Frontal cortex (tissue), 4 donors: ENCODE results near the gene DAZAP1. TPM values are rescaled to one million over a fixed set of nuclear protein-coding genes. Genes with fewer than 3 reads are reported as not detected.
A peak's percentile ranks its signal among the peaks of the same experiment; 100 is the strongest.
"Not testable (repeated sequence)": the region's sequence is repeated elsewhere in the genome, so short reads cannot be mapped to it uniquely, and the experiment has no call there.

Experiments
- DNase-seq, 2 donors: peaks; one replicate each; pipeline ENCODE4 v3.0.0; 2012; ENCODE audit warnings: low spot score in 2 of 2
- FAIRE-seq: peaks from 2 replicates; lab custom pipeline; 2012; peaks lifted over from hg19 to GRCh38; lab: Jason Lieb, UNC
- total RNA-seq: library from RNA; depleted of rRNA; stranded (reverse); fragments of >200 nt; gene quantifications from one replicate; pipeline ENCODE4 v1.2.3, GENCODE V29; 2014
- donor health status: control.
- donor health status: control.
- donor health status: control.

The DAZAP1 gene
- total RNA-seq, 1 donor from 2014 or later: 43.6 TPM

DNA sequence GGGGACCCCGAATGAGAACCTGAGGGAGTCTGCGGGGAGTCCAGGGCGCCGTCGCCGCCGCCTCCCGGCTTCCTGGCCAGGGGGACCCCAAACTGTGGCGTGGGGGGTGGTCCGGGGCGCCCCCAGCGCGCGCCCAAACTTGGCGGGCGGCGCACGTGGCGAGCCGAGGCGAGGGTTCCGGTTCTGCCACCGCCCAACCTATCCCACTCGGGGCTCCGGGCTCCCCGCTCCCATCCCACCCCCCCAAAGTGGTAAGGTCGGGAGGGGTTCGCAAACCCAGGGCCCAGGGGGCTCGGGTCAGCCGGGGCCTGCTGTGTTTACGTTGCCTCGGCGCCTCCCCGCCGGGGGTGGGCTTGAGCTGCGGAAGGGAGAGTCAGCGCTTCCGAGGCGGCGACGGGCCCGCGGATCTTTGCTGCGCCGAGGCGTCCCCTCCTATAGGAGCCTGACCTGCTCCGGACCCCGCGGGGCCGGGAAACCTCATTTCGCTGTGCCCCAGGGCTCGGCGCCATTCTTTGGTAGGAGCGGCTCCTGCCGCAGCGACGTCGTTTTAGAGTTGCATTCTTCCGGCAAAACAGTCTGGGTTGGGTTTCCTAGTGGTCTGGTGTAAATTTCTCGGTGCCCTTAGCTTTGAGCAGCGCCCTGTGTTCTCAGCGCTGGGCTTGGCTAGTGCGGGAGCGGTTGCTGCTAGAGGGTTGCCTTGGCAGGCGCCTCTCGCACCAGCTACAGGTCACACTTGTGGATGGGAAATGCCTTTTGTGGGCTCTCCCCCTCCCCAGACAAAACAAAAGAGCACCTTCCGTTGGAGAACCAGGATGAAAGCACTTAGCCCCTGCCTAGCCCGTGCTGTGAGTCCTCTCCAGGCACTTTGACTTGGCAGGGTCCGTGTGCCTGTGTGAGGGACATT lies 1.2 kb downstream of the DAZAP1 start:
- no peak for DNase-seq
- no peak for FAIRE-seq

DNA sequence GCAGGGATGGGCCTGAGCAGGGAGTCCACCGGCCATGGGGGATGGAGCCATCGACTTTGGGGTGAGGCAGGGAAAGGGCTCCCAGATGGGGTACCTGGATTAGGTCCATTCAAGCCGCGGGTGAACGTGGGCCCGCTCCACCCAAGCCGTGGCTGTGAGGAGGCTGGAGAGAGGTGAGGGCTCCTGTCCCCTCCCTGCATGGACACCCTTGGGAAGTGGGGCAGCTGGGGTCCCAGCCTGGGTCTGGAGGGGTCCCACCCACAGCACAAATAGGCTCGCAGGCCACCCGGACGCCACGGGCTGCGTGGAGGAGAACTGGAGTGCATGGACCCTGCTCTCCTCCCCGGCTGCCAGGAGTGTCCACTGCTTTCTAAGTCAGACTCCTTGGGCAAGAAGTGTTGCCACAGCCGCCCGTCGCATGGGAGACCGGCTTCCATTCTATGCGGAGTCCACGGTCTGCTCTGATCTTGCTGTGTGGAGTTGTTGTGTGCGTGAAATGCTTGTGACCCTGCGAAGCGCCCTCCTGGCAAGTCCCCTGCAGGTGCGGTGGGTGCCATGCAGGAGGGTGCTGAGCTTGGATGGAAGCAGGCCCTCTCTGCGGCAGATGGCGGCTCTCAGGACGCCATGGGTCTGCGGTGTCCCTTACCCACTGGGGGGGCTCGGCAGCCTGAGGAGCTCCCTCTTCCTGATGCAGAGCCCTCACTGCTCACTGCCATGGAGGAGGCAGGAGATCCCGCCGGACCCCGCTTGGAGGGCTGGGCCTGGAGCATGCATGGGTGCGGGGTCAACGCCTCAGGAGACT lies 2.0 kb downstream of the DAZAP1 start:
- FAIRE-seq: no peak
- DNase-seq: no peak

DNA sequence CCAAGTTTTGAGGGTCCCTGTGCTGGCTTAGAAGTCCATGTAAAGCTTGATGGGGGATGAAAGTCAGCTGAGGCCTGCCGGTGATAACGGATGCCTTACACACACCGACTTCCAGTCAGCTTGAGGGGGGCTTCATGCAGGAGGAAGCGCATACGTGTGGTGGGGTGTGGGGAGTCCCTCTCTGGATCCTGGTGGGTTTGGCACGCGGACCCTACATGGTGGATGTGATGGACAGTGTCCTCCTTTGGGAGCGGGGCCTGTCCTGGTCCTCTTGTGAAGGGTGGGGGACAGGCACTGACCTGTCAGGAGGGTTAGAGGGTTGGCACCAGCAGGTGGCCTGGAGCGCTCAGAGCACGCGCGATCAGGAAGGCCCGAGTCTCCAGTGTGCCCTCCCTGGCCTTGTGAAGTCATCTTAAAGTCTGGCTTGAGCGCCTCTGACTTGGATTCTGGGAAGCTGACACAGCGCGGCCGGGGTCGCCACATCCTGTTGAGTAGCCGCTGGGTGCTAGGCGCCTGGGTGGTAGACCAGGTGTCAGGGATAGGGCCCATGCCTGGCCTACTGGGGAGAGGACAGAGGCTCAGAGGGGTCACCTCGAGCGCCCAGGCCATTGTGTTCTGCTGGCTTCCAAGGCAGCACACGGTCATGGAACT lies 2.9 kb downstream of the DAZAP1 start:
- no peak for DNase-seq
- FAIRE-seq: no peak

DNA sequence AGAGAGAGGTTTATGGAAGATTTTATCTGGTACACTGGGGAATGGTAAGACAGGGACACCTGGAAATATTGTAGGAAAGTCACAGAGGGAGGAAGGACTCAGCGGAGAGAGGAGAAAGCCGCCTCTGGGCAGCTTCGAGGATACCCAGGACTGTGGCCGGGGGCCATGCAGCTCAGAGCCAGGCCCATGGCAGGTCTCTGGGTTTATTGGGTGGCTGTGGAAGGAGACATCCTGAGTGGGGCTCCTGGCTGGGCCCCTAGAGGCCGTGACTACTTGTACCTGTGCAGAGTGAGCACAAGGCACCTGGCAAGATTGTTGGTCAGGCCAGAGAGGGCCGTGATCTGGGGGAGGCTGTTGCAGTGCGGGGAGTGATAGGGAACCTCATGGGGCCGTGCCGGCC lies 3.4 kb downstream of the DAZAP1 start:
- FAIRE-seq (no peak), DNase-seq (no peak)

DNA sequence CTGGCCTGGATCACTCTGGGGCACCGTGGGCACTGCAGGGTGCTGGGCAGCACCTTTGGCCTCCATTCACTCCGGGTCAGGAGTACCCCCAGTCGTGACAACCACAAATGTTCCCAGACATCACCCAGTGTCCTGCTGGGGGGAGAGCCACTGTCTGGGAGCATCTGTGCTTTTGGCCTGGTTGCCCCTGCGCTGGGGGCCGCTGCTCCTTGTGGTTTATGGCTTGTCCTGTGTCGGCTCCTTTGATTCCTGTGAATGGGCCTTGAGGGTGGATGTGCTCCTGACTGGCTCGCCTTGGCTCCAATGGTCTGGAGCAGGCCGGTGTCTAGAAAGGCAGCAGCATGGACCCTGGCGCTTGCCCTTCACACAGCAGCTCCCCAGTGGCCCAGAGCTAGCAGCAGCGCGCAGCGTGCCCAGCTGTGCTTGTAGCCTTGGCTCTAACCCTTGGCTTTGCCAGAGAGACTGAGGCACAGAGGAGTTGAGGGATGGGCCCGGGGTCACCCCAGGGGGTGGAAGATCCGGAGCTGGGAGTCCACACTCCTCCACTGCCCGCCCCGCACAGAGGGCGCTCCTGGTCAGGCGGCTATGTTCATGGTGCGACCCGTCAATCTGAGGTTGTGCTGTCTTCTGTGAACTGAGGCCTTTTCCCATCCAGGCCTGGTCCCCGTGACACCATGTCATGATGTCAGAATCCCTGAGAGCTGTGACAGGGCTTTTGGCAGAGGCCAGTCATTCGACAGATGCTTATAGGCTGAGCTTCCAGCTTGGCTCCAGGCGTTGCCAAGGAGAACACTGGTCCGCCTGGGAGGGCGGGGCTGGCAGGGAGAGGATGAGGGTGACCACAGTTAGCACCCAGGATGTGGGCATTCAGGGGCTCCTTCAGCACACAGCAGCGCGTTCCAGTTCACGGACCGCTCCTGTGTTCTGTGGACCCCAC lies 4.1 kb downstream of the DAZAP1 start:
- DNase-seq (peak; percentile 74 to 82), FAIRE-seq (peak; percentile 33)

DNA sequence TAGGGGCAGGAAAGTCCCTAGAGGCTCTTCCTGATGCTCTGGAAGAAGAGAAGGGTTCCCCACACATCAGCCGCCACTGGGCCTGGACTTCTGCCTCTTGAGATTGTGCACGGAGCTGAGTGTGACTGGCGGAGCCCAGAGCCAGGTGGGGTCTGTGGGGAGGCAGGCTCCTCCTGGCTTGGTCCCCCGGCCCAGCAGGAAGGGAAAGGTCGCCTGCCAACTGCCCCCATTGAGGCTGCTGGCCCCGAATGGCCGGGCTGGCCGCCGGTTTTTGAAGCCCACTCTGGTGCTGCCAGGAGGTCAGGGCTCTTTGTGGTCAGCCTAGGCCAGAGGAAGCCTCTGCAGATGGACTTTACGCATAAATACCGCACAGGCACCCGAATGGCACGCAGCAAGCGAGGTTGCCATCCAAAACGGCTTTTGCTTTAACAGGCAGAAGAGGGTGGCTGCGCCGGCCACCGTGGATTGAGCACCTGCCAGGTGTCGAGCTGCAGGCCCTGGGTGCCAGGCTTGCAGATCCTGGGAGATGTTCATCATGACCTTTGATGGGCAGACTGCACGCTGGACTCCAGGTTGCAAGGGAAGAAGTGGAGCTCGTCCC lies 5.0 kb downstream of the DAZAP1 start:
- FAIRE-seq (no peak), DNase-seq (no peak)

DNA sequence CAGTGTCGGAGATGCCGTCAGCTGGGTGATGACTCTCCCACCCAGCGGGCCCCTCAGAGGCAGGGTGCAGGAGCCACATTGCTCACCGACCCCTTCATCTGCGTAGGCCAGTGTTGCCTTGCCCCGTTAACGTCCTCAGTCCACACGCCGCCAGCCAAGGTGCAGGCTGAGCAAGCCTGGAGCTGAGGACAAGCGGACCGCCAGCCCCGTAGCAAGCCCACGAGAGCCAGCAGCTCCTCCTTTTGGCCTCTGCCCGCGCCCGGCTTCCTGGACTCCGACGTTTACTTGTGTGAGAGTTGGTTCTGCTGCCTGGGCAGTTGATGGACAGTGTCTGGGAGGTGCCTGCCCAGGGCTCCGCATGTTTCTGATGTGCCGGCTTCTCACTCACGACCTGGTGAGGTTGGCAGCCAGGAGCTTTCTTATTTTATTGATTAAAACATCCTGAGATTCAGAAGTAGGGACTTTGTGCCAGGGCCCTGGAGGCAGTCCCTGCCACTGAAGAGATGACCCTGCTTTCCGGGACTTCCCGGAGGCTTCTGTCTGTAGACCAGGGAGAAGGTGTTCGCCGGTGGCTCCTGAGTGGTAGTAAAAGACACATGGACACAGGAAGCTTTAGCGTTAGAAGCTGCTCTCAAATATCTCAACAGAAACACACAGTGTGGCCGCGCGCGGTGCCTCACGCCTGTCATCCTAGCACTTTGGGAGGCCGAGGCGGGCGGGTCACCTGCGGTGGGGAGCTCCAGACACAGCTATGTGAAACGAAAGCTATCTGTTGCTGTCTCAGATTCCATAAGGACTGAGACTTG lies 5.8 kb downstream of the DAZAP1 start:
- DNase-seq: no peak
- FAIRE-seq: no peak

DNA sequence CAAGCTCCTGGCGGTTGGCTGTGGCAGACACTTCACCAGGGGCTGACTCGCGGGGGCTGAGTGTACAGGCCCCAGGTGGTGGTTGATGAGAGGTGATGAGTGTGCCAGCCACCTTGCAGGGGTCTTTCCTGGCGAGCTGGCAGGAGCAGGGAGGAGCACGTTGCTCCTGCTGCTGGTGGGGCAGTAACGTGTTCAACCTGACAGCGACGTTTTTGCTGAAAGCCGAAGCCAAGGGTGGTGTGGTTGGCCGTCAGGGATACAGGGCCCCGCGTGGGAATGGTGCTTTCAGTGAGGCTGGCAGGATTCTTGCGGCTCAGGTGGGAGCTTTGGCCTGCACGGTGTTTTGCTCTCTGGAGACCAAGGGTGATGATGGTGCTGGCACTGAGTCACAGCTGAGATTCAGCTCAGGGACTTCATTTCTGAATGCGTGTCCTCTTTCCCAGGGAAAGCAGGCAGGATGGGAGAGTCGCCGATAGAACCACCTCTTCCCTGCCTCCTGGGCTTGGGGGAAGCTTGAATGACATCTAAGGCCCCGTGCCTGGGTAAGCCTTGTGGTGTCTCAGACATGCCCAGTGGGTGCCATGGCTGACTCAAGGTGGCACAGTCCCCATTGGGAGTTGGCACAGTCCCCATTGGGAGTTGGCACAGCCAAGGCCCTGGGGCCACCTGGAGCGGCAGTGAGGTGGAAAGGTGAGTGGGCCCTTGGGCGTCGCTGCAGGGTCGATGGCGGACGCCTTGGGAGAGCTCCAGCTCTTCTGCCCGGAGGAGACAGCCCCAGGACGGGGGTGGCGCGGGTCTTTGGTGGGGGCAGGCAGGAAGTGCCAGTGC lies 8.8 kb downstream of the DAZAP1 start:
- DNase-seq (no peak), FAIRE-seq (no peak)

DNA sequence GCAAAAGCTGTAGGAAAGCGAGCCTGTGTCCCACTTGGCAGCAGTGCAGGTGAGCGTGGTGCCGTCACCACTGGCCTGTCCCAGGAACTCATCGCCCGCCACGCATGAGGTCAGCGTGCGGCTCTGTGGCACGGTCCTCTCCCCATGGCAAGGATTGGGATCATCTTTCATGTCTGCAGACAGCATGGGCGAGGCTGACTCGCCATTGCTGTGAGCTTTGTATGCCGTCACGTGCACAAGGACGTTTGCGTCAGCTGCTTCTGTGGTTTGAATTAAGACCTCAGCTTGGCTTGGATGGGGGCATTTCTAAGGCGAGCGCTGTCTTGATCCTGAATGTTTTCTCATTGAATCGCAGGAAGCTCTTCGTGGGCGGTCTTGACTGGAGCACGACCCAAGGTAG lies 9.8 kb downstream of the DAZAP1 start:
- no peak for DNase-seq
- no peak for FAIRE-seq

DNA sequence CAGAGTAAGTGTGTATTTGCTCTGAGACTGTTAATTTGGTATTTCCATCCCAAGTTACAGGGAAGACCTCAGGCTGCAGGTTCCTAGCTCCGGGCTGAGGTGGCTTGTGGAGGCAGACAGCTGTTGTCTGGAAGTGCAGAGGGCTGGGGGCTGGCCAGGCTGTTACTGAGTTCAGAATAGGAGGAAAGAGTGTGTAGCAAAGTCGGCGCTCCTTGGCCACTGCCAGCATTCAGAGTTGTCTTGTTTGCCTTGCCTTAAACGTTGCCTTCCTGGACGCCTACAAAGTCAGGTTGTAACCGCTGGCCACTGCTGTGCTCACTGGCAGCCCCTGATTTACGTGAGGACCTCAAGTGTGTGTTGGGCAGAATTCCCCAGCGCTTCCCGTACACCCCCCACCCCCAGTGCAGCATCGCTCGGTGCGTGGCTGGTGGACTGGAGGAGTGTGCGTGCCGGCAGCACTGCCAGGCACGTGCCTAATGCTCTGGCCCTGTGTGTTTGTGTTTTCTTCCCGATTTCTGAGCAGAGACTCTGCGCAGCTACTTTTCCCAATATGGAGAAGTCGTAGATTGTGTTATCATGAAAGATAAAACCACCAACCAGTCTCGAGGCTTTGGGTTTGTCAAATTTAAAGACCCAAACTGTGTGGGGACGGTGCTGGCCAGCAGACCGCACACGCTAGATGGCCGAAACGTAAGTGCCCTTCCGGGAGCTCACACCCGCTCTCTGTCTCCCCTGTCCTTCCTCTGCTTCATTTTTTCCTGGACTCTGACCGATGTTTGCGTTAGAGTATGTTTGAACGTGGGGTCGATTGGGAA lies 10.5 kb downstream of the DAZAP1 start:
- FAIRE-seq (no peak), DNase-seq (no peak)

DNA sequence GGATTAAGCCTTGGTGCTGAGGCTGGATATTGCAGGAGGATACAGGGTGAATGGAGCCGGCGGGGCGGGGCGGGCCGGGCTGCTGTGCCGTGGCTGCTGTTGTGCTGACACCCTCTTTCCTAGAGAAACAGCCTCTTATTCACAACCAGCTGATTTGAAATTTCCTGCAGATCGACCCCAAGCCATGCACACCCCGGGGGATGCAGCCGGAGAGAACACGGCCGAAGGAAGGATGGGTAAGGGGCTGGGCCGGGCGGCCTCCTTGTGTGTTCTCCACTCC lies 11.1 kb downstream of the DAZAP1 start:
- FAIRE-seq: no peak
- DNase-seq: no peak

DNA sequence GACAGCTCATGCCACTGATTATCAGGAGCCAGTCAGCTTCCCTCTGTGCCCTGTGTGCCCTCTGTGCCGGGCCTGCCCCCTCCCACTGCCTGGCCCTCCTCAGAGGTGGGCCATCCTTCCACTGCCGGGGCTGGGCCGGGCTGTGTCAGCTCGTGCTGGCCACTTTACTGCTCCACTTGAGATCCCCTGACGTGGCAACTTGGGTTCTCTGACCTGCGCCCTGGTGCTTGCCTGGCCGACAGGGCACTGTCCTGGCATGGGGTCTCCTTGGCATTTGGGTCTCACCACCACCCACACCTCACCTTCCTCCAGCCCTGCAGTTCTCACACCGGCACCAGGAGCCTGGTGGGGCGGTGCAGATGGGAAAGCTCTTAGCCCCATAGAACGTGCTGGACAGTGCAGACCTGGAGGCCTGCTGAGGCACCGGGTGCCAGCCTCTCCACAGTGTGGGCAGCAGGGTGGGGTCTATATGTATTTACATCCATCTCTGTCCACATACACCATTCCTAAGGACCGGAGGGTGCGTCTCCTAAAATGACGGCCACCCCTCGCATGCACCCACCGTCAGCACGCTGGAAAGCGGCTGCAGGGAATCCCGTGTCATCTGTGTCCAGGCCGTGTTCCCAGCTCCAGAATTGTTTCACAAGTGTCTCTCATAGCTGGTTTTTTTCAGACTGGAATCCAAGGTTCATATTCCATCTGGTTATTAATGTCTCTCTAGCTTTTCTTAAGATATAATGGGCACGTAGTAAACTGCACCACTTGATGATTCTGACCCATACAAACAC lies 11.8 kb downstream of the DAZAP1 start:
- no peak for FAIRE-seq

DNA sequence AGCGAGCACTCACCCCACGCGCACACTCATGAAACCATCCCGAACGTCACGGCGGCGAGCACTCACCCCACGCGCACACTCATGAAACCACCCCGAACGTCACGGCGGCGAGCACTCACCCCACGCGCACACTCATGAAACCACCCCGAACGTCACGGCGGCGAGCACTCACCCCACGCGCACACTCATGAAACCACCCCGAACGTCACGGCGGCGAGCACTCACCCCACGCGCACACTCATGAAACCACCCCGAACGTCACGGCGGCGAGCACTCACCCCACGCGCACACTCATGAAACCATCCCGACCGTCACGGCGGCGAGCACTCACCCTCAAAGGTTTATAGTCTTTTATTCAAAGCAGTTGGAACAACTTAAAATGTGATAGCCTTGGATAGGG lies 12.7 kb downstream of the DAZAP1 start:
- not testable (repeated sequence) for FAIRE-seq, DNase-seq

More for the DNA sequence above, 11.8 kb downstream of the DAZAP1 start:
- no peak for DNase-seq

DNA sequence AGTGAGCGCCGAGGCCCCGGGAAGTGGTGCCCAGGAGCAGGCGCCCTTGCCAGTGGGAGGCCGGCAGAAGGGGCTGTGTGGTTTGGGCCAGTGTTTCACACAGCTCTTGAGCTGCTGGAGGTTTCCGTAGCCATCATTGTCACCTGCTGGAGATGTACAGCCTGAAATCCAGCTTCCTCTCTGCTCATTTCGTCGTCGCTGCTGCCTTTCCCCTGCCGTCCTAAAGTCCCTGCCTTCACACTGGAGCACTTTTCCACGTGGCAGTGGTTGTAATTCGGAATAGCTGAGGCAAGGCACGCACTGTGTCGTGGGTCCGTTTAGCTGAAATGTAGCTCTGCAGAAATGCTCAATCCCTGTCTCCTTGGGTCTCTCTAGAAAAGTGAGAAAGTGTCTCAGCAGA lies 13.2 kb downstream of the DAZAP1 start:
- FAIRE-seq: no peak
- DNase-seq: no peak

DNA sequence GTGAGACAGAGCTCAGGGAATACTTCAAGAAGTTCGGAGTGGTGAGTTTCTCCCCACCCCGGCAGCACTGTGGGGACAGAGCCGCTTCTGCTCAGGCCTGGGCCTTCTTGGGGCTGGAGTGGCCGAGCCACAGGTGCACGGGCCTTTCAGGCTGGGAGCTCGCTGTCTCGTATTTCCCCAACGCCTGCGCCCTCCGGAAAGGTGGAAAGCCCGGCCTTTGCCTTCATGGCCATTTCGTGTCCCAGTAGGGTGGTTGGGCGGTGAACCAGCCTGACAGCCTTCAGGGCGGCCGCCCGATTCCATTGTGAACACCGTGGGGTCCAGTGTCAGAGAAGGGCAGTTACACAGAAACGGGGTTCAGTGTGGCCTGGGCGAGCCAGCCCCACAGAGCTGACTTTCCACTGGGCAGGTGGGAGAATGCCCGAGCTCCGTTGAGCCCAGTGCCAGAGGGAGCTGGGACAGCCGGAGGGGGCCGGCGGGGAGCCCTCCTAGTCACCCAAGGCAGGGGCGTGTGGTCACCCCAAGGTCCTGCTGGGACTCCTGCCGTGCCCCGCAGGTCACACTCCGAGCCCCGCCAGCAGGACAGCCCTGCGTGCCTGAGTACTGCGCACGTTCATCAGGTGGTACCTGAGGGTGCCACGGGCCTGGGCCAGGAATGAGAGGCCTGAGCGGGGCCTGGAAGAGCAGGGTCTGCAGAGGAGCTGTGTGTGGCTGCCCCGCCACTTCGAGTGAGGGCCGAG lies 14.0 kb downstream of the DAZAP1 start:
- DNase-seq (no peak), FAIRE-seq (no peak)

DNA sequence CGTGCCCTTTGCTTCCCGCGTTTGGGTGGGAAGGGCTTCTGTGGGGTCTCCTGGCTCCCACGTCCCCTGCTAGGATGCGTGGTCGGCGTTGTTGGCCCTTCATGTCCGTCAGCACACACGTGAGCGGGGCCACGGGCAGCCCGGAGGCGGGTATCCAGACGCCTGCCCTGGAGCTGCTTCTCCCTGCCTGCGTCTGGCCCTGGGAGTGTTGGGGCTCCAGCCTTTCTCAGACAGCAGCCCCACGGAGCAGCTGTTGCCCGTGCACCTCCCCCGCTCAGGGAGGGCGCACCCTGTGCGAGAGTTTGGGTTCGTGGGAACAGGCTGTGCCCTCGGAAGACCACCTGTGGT lies 14.5 kb downstream of the DAZAP1 start:
- FAIRE-seq: no peak

More for the DNA sequence above, 14.5 kb downstream of the DAZAP1 start:
- no peak for DNase-seq
